GM20000 (cell line): ENCODE data around the gene PPOX.

Source experiments
- DNase-seq: peaks from one replicate; pipeline ENCODE4 v3.0.0; 2012; ENCODE audit warnings: low spot score
- TF ChIP-seq, protein P1 (sequence below): IDR thresholded peaks from 2 replicates; pipeline ENCODE4 v1.5.1; 2012; ENCODE audit warnings: mild to moderate bottlenecking, control low read depth; ENCODE audit errors: extremely low read depth, missing control alignments

The PPOX gene

DNA sequence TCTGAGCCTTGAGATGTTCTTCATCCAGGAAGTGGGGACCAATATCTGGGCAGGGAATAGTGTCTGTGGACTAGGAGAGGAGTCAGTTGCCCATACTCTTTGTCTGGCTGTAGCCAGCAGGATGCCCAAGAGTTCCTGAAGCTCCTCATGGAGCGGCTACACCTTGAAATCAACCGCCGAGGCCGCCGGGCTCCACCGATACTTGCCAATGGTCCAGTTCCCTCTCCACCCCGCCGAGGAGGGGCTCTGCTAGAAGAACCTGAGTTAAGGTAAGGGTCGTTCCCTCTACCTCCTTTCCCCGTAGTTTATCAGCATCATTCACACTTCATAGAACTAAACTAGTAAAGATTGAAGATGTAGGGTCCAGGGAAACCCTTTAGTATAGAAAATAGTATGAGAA, 3.4 kb upstream of the PPOX start:
- TF ChIP-seq, protein P1, sequence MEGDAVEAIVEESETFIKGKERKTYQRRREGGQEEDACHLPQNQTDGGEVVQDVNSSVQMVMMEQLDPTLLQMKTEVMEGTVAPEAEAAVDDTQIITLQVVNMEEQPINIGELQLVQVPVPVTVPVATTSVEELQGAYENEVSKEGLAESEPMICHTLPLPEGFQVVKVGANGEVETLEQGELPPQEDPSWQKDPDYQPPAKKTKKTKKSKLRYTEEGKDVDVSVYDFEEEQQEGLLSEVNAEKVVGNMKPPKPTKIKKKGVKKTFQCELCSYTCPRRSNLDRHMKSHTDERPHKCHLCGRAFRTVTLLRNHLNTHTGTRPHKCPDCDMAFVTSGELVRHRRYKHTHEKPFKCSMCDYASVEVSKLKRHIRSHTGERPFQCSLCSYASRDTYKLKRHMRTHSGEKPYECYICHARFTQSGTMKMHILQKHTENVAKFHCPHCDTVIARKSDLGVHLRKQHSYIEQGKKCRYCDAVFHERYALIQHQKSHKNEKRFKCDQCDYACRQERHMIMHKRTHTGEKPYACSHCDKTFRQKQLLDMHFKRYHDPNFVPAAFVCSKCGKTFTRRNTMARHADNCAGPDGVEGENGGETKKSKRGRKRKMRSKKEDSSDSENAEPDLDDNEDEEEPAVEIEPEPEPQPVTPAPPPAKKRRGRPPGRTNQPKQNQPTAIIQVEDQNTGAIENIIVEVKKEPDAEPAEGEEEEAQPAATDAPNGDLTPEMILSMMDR: no peak
- no peak for DNase-seq

DNA sequence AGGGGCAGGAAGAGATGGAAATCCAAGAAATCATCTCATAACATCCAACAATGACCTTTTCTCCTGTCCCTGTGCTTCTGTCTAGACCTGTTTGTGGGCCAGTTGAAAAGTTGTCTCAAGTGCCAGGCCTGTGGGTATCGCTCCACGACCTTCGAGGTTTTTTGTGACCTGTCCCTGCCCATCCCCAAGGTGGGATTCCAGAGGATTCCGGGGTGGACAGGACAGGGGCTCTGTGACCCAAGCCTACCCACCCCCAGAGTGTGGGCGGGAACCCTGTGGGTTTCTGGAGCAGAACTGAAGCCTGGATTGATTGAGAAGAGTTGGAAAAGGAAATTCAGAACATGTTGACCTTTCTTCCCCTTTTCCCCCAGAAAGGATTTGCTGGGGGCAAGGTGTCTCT, 2.4 kb upstream of the PPOX start:
- TF ChIP-seq, protein P1: no peak
- no peak for DNase-seq

DNA sequence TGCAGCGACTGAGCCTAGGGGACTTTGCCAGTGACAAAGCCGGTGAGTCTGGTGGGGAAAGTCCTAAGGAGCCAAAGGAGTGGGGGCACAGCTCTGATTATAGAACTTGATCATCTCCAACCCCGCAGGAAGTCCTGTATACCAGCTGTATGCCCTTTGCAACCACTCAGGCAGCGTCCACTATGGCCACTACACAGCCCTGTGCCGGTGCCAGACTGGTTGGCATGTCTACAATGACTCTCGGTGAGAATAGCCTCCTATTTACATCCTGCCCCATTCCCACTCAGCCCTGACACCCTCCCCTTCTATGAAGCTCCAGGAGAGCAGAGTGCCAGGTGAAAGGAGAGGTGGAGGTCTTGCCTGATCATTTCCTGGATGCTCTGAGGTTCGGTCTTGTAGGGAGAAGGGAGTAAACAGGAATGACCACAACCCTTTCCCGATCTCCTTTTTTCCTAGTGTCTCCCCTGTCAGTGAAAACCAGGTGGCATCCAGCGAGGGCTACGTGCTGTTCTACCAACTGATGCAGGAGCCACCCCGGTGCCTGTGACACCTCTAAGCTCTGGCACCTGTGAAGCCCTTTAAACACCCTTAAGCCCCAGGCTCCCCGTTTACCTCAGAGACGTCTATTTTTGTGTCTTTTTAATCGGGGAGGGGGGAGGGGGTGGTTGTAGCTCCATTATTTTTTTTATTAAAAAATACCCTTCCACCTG, 1.2 kb upstream of the PPOX start:
- TF ChIP-seq, protein P1: no peak
- DNase-seq: no peak

DNA sequence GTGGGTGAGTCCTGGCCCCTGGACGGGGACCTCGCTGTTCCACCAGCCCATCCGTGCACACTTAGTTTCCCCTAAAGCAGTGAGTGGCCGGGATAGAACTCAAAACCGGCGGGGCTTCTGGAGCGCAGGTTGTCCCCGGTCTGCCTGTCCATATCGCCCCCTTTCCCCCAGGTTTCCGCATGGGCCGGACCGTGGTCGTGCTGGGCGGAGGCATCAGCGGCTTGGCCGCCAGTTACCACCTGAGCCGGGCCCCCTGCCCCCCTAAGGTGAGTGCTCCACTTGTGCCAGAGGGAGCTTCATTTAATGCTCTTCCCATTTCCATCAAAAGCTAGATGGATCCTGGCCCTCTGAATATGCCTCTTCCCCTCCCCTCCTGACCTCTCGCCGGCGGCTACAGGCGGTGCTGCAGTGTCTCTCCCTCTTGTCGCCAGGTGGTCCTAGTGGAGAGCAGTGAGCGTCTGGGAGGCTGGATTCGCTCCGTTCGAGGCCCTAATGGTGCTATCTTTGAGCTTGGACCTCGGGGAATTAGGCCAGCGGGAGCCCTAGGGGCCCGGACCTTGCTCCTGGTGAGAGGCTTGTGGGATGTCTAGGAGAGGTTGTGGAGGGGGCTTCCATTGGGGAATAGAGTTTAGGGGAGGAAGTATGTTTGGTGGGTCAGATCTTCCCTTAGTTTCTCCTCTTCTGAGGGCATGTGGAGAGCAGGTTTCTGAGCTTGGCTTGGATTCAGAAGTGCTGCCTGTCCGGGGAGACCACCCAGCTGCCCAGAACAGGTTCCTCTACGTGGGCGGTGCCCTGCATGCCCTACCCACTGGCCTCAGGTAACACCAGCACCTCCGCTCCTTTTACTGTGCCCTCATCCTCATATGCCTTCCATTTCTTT, 683 bp downstream of the PPOX start:
- TF ChIP-seq, protein P1: no peak
- DNase-seq: no peak

DNA sequence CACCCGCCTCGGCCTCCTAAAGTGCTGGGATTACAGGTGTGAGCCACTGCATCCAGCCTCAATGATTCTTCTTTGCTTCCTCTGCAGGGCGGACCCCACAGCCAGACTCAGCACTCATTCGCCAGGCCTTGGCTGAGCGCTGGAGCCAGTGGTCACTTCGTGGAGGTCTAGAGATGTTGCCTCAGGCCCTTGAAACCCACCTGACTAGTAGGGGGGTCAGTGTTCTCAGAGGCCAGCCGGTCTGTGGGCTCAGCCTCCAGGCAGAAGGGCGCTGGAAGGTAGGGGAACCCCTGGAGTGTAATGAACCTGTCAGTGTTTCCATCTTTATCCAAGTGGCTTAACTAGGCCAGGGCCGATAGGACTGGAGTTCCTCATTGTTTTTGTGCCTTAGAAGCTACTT, 2.7 kb downstream of the PPOX start:
- TF ChIP-seq, protein P1: no peak

DNA sequence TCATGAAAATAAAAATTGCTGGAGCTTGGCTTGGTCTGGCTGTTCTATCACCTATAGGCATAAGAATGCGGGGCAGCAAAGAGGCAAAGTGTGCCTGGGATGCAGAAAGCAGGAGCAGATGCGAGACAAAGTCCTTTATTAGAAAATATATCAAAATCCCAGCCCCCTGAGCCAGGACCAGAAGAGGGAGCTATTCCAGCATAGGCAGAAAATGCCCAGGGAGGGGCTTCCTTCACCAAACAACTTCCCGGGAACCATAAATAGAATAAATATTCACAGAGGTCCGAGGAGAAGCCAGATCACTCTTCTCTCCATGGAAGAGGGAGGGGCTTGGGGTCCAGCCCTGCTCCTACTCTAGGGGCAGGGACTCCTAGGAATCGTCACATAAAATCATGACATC, 5.0 kb downstream of the PPOX start:
- TF ChIP-seq, protein P1: no peak
- no peak for DNase-seq

More for the DNA sequence above, 2.7 kb downstream of the PPOX start:
- no peak for DNase-seq

DNA sequence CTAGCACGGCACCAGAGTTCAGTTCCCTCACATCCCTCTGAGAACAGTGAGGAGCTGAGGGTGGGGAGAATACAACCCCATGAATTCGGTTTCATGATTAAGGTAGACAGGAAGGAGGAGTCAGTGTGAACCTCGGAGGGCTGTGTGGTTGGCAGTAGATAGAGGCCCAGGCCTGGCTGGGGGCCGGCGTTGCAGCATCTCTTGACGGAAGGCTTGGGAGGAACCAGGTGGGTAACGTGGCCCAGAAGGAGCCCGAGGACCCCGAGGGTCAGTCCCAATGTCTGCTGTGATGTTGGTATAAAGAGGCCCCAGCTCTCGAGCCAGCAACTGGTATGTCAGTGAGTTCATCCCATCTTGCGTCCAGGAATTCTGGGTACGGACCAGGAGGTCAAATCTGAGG, 5.5 kb downstream of the PPOX start:
- TF ChIP-seq, protein P1: no peak
- no peak for DNase-seq
